ENCODE results near the gene NAA38. TPM values are rescaled to one million over a fixed set of nuclear protein-coding genes. Genes with fewer than 3 reads are reported as not detected.

The NAA38 gene
- total RNA-seq, 2 experiments from 2014 or later = 15.4 to 16.3 TPM

- Histone ChIP-seq H3K4me3 (ENCODE audit: low read length) (no peak overlapping the region), H3K27me3 (ENCODE audit: control insufficient read depth in 1 of 2, insufficient read depth in 2 of 2, low read length in 2 of 2) (no peaks in the 10 kb centered on the region), H3K4me1 (ENCODE audit: insufficient read depth, low read length) (peaks cover 17% of the 10 kb centered on the region), H3K36me3 (ENCODE audit: insufficient read depth, low read length) (peaks cover 3% of the 10 kb centered on the region), H3K27ac (ENCODE audit: low read depth in 1 of 2, low read length in 2 of 2) (no peak overlapping the region), H3K9me3 (ENCODE audit: control insufficient read depth in 1 of 2, insufficient read depth in 1 of 2, low read length in 2 of 2) (no peaks in the 10 kb centered on the region)
- intact Hi-C loops (cut with DNase I, micrococcal nuclease) = loop anchor here (1.0 to 10.0 kb wide), 7 partner anchors 24 to 194 kb away; partner anchors contain the start of gene RNF227 (in 2 of the 2)
- no peak for ATAC-seq (ENCODE audit: poor library complexity)
- ChIA-PET CTCF (interaction anchor here (0.6 to 7.9 kb wide), 16 partner anchors 11 to 434 kb away, joined by 3 to 48 read pairs (median 3); no protein-coding TSS in a partner anchor), POLR2A (interaction anchor here (0.6 to 2.3 kb wide), 4 partner anchors 28 to 127 kb away, joined by 3 to 10 read pairs (median 6); partner anchors contain the start of gene RNF227)
- peaks cover 18% of the 10 kb centered on the region for H3K4me1 Mint-ChIP-seq (ENCODE audit: low read depth)
- TF ChIP-seq CTCF (IDR thresholded peaks at IDR 0.05) = peak; percentile 97
- H3K4me3 Mint-ChIP-seq = no peak overlapping the region
- H3K27ac Mint-ChIP-seq = no peak overlapping the region
- H3K36me3 Mint-ChIP-seq (ENCODE audit: low read depth) = peaks cover 11% of the 10 kb centered on the region
- H3K9me3 Mint-ChIP-seq = no peaks in the 10 kb centered on the region
- H3K27me3 Mint-ChIP-seq = no peaks in the 10 kb centered on the region
- peak in 9 of 14 experiments; percentile 31 to 70 (median 44) for DNase-seq
Measured at GRCh38 chr17:7862692-7863437, 5.5 kb upstream of the NAA38 start.

- no peak for ATAC-seq (ENCODE audit: poor library complexity)
- H3K4me3 ChIP-seq (ENCODE audit: low read length) = no peak overlapping the region
- CTCF ChIA-PET = interaction anchor here (2.5 to 7.9 kb wide), 2 partner anchors 12 to 131 kb away, joined by 6 to 48 read pairs; no protein-coding TSS in a partner anchor
Measured at GRCh38 chr17:7859028-7859427, 1.7 kb upstream of the NAA38 start.

GRCh38 chr17:7858522-7858810 lies 1.1 kb upstream of the NAA38 start:
- intact Hi-C loops (cut with DNase I, micrococcal nuclease) = loop anchor here in 1 of 2 experiments (10.0 kb wide), 2 partner anchors 534 to 824 kb away; partner anchors contain the start of genes NEURL4 and SLC16A13
- no peaks in the 10 kb centered on the region for H3K9me3 ChIP-seq (ENCODE audit: control insufficient read depth in 1 of 2, insufficient read depth in 1 of 2, low read length in 2 of 2)
- Mint-ChIP-seq H3K36me3 (ENCODE audit: low read depth) (peaks cover 21% of the 10 kb centered on the region), H3K9me3 (no peaks in the 10 kb centered on the region), H3K4me1 (ENCODE audit: low read depth) (peaks cover 5% of the 10 kb centered on the region), H3K27me3 (no peaks in the 10 kb centered on the region), H3K27ac (no peak overlapping the region), H3K4me3 (no peak overlapping the region)
- peak overlapping the region; percentile 74 for H3K4me3 ChIP-seq (ENCODE audit: low read length)
- ChIA-PET POLR2A (interaction anchor here (0.5 to 1.0 kb wide), 3 partner anchors 25 to 311 kb away, joined by 3 to 4 read pairs (median 4); no protein-coding TSS in a partner anchor), CTCF (interaction anchor here (2.5 to 7.9 kb wide), 2 partner anchors 12 to 131 kb away, joined by 6 to 48 read pairs; no protein-coding TSS in a partner anchor)
- H3K4me1 ChIP-seq (ENCODE audit: insufficient read depth, low read length) = peaks cover 35% of the 10 kb centered on the region
- peak overlapping the region; percentile 84 to 96 for H3K27ac ChIP-seq (ENCODE audit: low read depth in 1 of 2, low read length in 2 of 2)
- H3K27me3 ChIP-seq (ENCODE audit: control insufficient read depth in 1 of 2, insufficient read depth in 2 of 2, low read length in 2 of 2) = no peaks in the 10 kb centered on the region
- peak in 4 of 14 experiments; percentile 16 to 66 (median 44) for DNase-seq
- ATAC-seq (ENCODE audit: poor library complexity) = no peak
- no peak for TF ChIP-seq CTCF (IDR thresholded peaks at IDR 0.05)
- H3K36me3 ChIP-seq (ENCODE audit: insufficient read depth, low read length) = peaks cover 7% of the 10 kb centered on the region

More at GRCh38 chr17:7859028-7859427, 1.7 kb upstream of the NAA38 start:
- Mint-ChIP-seq H3K27me3 (no peaks in the 10 kb centered on the region), H3K4me3 (no peak overlapping the region), H3K36me3 (ENCODE audit: low read depth) (peaks cover 17% of the 10 kb centered on the region), H3K27ac (no peak overlapping the region), H3K4me1 (ENCODE audit: low read depth) (peaks cover 5% of the 10 kb centered on the region), H3K9me3 (no peaks in the 10 kb centered on the region)
- intact Hi-C loops (cut with DNase I, micrococcal nuclease) = loop anchor here in 1 of 2 experiments (10.0 kb wide), 2 partner anchors 534 to 824 kb away; partner anchors contain the start of genes NEURL4 and SLC16A13
- no peaks in the 10 kb centered on the region for H3K9me3 ChIP-seq (ENCODE audit: control insufficient read depth in 1 of 2, insufficient read depth in 1 of 2, low read length in 2 of 2)
- TF ChIP-seq CTCF (IDR thresholded peaks at IDR 0.05) = no peak
- H3K27ac ChIP-seq (ENCODE audit: low read depth in 1 of 2, low read length in 2 of 2) = no peak overlapping the region
- DNase-seq = peak in 2 of 14 experiments; percentile 8 to 40
- peaks cover 35% of the 10 kb centered on the region for H3K4me1 ChIP-seq (ENCODE audit: insufficient read depth, low read length)
- H3K36me3 ChIP-seq (ENCODE audit: insufficient read depth, low read length) = peaks cover 3% of the 10 kb centered on the region
- POLR2A ChIA-PET = interaction anchor here (0.5 to 1.0 kb wide), 3 partner anchors 24 to 311 kb away, joined by 3 to 4 read pairs (median 4); no protein-coding TSS in a partner anchor
- H3K27me3 ChIP-seq (ENCODE audit: control insufficient read depth in 1 of 2, insufficient read depth in 2 of 2, low read length in 2 of 2) = no peaks in the 10 kb centered on the region

All from CD4-positive, alpha-beta T cell (primary cell).